Fibroblast of the aortic adventitia (primary cell): ENCODE measurements around the gene ATP5F1A. TPM values are rescaled to one million over a fixed set of nuclear protein-coding genes. Genes with fewer than 3 reads are reported as not detected.
"Not testable (repeated sequence)": the region's sequence is repeated elsewhere in the genome, so short reads cannot be mapped to it uniquely, and the experiment has no call there.

Source experiments
- DNase-seq: peaks from one replicate; pipeline ENCODE4 v3.0.0-alpha.2; 2010; ENCODE audit warnings: low read depth
- H3K4me3 ChIP-seq: 2 replicates; pipeline ENCODE4 v1.5.1; 2011; ENCODE audit warnings: low read depth, mild to moderate bottlenecking, control low read depth, low read length, moderate library complexity
- total RNA-seq: library from RNA; depleted of rRNA; stranded (reverse); fragments of >200 nt; gene quantifications from 2 replicates; pipeline ENCODE4 v1.2.3, GENCODE V29; 2012; ENCODE audit warnings: low replicate concordance
- TF ChIP-seq, protein P1 (sequence below): IDR thresholded peaks from 2 replicates; pipeline ENCODE4 v1.5.1; 2011; ENCODE audit warnings: mild to moderate bottlenecking, low read length, control low read depth, inconsistent platforms; ENCODE audit not compliant: insufficient read depth

The ATP5F1A gene
- total RNA-seq, 1 donor = 609 TPM

DNA sequence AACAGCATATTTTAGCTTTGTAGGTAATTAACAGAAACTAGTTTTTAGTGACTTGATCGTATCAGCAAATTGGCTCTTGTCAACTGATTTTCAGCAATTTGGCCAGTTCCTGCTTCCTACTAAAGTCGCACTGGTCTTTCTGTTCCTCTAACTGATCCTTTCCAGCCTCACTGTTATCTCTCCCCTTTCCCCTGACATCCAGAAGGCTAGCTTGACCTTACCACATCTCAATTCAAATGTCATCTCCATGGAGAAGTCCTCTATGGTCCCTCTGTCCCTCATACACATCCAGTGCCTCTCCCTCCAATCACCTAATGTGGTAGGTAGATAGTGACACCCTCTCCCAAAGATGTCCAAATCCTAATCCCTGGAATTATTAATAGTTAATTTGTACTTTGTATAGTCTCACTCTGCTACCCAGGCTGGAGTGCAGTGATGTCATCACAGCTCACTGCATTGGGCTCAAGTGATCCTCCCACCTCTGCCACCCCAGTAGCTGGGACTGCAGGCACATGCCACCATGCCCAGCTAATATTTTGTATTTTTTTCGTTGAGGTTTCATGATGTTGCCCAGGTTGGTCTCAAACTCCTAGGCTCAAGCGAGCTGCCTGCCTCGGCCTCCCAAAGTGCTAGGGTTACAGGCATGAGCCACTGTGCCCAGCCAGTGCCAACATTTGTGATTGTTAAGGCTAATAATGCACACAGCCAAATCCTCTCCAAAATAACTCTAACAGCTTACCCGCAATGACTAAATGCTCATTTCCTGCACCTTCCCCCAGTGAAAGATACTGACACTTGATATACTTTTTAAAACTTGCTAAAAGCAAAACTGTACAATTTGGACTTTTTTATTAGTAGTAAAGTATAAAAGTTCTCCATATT, 42.9 kb downstream of the ATP5F1A start:
- no peak for DNase-seq
- TF ChIP-seq, protein P1, sequence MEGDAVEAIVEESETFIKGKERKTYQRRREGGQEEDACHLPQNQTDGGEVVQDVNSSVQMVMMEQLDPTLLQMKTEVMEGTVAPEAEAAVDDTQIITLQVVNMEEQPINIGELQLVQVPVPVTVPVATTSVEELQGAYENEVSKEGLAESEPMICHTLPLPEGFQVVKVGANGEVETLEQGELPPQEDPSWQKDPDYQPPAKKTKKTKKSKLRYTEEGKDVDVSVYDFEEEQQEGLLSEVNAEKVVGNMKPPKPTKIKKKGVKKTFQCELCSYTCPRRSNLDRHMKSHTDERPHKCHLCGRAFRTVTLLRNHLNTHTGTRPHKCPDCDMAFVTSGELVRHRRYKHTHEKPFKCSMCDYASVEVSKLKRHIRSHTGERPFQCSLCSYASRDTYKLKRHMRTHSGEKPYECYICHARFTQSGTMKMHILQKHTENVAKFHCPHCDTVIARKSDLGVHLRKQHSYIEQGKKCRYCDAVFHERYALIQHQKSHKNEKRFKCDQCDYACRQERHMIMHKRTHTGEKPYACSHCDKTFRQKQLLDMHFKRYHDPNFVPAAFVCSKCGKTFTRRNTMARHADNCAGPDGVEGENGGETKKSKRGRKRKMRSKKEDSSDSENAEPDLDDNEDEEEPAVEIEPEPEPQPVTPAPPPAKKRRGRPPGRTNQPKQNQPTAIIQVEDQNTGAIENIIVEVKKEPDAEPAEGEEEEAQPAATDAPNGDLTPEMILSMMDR = no peak
- H3K4me3 ChIP-seq = no peak overlapping the region

DNA sequence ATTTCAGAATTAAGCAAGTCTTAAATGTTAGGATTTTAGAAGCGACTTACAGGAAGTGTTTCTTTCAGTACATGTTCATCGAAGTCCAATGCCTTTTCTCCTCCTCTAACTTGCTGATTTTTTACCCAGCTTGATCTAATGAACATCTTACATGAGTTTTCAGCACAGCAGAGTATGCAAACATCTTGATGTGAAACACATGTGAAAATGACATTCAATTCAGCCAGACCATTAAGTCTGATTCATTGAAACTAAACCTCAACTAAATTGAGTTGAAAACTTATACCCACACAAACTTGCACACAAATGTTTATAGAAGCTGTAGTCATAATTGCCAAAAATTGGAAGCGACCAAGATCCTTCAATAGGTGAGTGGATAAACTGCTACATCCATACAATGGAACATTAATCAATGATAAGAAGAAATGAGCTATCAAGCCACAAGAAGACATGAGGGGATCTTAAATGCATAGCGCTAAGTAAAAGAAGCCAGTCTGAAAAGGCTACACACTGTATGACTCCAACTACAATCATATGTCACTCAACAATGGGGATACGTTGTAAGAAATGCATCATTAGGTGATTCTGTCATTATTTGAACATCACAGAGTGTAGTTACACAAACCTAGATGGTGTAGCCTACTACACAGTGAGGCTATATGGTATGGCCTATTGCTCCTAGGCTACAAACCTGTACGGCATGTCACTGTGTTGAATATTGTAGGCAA, 44.6 kb downstream of the ATP5F1A start:
- no peak overlapping the region for H3K4me3 ChIP-seq
- TF ChIP-seq, protein P1 = no peak
- DNase-seq = peak; percentile 39

DNA sequence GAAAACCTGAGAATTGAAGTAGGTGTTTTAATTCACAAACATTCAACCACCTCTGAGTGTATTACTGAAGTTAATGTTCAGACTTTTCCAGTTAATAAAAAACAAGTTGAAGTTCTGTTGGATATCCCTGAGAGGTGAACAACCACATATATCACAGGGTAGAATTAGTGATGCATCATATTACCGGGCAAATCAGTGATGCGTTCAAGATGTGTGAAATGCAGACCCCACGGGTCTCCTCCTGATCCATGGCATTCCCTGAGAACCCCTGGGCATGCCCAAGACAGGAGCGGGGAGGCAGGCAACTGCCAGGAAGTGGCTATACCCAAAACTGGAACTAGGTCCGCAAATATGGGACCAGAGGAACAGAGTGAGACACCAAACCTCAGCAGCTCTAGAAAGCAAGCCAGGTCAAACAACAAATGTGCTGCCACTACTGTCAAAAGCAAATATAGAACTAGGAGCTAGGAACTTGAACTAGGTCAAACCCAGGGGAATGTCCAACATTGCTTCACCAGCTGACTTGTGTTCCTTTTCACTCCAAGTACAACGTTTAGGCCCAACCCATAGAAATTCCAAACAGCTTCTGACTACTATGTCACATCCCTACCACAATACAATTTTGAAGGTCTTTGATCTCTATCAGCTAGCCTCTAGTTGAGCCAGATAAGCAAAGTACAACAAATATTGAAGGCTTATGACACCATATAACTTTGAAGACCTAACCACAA, 46.2 kb downstream of the ATP5F1A start:
- TF ChIP-seq, protein P1 = no peak
- no peak overlapping the region for H3K4me3 ChIP-seq
- peak; percentile 91 for DNase-seq

DNA sequence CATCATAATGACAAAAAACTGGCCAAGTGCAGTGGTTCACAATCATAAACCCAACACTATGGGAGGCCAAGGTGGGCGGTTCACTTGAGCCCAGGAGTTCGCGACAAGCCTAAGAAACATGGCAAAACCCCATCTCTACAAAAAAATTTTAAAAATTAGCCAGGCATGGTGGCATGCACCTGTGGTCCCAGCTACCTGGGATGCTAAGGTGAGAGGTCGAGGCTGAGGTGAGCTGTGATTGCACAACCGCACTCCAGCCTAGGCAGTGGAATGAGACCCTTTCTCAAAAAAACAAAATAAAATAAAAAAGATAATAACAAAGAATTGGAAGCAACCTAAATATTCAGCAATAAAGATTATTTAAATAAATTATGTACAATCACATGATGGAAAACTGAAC, 47.8 kb downstream of the ATP5F1A start:
- no peak for DNase-seq
- no peak overlapping the region for H3K4me3 ChIP-seq
- TF ChIP-seq, protein P1 = no peak

DNA sequence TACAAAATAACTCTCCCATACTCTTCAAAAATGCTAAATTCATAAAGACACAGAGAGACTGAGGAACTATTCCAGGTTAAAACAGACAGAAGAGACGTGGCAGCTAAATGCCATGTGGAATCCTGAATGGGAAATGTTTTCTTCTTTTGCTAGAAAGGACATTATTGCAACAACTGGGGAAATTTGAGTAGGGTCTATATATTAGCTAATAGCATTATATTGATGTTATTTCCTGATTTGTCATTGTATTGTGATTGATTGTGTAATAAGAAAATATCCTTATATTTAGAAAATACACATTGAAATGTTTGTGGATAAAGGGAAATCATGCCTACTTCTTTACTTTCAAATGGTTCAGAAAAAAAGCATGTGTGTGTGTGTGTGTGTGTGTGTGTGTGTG, 49.5 kb downstream of the ATP5F1A start:
- no peak overlapping the region for H3K4me3 ChIP-seq
- TF ChIP-seq, protein P1 = no peak
- DNase-seq = no peak

DNA sequence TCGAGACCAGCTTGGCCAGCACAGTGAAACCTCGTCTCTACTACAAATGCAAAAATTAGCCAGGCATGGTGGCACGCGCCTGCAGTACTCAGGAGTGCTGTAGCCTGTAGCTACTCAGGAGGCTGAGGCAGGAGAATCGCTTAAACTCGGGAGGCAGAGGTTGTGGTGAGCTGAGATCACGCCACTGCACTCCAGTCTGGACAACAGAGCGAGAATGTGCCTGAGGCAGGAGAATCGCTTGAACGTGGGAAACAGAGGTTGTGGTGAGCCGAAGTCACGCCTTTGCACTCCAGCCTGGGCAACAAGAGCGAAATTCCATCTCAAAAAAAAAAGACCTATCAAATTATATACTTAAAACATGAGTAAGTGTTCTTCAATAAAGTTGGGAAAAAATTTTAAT, 50.7 kb downstream of the ATP5F1A start:
- not testable (repeated sequence) for H3K4me3 ChIP-seq, DNase-seq

DNA sequence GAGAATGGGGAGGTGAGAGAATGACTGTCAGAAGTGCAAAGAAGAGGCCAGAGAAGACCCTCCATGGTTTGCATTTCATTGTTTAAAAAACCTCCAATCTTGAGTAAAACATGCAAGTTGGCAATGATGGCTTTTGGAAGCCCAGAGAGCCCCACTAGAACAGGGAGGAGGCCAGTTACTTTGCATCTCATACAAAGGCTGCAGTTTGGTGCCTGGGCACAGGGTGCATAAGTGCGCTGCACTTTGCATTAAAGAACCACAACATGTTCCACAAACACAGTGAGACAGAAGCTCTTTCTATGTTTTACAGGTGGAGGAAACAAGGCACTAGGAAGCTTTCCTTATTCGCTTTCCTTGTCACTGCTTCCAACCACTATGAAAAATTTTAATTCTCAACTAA, 51.4 kb downstream of the ATP5F1A start:
- no peak overlapping the region for H3K4me3 ChIP-seq
- TF ChIP-seq, protein P1 = no peak
- no peak for DNase-seq
